ENCODE data around the gene ZNF362.
A peak's percentile ranks its signal among the peaks of the same experiment; 100 is the strongest.

ZNF362 gene

DNA sequence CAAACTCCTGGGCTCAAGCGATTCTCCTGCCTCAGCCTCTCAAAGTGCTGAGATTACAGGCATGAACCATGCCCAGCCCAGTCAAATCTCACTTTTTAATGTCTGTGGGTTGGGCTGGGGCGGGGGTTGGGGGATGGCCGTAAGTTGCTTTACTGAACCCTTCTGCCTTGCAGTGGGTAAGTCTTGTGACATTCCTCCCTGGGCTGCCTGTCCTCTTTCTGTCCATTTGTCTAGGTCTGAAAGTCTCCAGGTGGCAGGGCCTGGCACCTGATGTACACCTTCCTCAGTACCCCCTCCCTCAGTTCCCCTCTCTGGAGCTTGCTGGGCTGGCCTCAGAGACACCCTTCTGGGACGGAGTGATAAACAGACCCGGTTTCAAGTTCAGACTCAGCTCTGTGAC is 13.3 kb downstream of the ZNF362 start:
- no peak for DNase-seq

DNA sequence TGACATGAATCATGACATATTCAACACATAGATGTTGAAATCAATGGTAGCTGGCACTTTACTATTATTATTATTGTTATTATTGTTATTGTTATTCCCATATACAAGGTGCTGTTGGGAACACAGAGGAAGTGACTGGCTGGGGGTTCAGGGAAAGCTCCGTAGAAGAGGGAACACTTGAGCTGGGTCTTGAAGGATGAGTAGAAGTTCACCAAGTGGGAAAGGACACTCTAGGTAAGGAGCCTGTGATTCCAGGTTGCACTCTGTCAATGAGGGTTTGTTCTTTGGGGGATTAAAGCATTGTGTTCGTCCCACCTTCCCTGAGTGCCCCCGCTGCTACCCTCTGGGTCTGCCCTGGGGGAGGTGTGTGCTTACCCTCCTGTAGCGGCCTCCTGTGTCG is 14.1 kb downstream of the ZNF362 start:
- DNase-seq, result no peak

DNA sequence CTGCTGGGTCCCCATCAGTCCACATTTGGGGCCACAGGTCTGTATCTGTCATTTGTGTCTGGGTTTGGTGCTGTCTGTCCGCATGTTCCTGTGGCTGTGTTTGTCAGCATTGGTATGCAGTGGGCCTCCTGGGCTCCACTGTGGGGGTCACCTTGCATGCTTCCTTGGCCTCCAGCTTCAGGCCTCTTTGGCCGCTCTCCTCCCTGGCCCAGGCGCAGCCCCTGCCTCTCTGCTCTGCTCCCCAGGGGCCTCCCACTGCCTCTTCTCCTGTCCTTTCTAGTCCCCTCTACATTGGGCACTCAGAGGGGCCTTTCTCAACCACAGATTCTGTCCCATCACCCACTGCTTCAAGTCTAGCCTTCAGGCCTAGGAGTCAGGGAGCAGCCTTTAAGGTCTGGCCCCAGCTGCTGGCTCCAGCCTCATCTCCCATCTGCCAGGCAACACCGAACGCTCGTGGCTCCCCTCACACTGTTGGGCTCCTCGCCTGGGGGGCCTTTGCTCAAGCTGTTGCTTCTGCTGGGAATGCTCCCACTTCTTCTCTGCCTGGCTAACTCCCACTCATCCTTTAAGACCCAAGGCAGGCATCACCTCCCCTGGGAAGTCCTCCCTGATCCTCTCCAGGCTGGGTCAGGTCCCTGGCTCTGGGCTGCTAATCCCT is 14.6 kb downstream of the ZNF362 start:
- DNase-seq, result no peak

DNA sequence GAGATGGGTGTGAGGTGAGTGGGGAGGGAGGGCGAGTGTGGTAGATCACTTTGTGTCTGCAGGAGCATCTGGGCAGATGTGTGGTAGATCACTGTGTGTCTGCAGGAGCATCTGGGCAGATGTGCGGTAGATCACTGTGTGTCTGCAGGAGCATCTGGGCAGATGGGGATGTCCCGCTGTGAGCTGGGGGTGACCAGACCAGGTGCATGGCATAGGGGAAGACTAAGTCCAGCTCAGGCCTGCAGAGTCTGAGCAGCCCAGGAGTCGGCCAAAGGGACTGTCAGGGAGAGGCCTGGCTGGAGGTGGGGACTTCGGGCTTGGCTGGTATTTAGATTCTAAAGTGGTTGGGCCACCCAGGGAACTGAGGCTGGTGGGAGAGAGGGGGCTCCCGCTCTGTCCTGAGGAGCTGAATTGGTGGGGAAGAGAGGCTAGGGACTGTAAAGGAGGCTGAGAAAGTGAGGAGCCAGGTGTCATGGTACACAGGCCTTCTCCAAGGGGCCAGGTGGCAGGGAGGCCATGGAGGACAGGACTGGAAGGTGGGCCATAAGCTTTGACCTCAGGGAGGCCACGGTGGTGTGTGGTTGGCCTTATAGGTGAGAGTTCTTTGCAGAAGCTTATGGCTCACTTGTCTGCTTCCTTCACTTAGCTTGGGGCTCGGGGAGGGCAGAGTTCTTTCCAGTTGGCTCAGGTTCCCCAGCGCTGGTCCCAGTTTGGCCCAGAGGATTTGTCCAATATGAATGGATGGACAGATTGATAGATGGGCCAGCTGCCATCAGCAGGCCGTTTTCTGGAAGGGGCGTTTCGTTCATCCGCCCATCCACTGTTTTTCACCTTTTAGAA is 15.6 kb downstream of the ZNF362 start:
- peak; percentile 52 for DNase-seq

DNA sequence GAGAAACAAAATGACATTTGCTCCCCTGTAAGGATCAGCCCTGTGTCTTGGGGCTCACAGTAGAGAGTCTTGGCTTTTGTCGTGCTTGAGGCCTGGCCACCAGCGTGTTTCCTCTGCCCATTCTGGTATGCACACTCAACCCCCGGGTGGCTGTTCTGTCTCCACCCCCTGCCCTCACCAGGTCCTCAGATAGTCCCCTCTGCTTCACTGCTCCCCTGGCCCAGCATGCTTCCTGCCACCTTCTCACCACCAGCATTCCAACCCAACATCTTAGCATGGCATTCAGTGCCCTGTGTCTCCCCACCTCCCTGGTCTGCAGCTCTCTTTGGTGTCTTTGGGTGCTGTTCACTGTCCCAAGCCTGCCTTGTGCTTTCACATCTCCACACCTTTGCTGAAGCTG is 16.2 kb downstream of the ZNF362 start:
- DNase-seq, result peak; percentile 49

DNA sequence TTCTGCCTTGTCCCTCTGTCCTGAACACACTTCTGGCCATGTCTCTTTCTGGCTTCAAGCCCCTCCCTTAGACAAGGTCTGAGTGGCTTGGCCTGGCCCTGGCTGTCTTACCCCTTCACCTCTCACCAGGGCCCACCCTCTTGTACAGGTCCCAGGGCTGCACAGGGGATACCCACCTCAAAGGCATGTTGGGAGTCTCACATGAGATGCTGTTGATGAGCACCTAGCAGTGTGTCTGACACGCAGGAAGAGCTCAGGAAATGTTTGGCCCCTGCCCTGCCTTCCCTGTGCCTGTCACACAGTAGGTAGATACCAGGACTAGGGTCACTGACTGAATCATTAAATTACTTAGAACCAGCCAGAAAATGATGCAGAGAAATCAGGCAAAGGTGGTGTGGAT is 16.6 kb downstream of the ZNF362 start:
- DNase-seq, result peak; percentile 56

DNA sequence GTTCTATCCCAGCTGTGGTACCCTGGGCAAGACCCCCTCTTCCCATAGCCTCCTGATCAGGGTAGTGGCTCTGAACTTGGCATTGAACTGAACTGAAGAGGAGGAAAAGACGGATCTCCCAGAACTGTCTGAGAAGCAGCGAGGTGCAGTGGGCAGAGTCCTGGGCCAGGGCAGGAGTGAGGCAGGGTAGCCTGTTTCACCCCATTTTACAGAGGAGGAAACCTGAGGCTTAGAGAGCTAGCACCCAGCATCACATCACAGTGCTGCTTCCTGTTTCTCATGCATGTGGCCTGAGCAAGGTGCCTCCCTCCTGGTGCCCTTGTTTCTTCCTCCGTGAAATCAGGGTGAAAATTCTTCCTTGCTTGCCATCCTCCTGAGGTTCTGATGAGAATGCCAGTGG is 17.1 kb downstream of the ZNF362 start:
- peak; percentile 62 for DNase-seq

DNA sequence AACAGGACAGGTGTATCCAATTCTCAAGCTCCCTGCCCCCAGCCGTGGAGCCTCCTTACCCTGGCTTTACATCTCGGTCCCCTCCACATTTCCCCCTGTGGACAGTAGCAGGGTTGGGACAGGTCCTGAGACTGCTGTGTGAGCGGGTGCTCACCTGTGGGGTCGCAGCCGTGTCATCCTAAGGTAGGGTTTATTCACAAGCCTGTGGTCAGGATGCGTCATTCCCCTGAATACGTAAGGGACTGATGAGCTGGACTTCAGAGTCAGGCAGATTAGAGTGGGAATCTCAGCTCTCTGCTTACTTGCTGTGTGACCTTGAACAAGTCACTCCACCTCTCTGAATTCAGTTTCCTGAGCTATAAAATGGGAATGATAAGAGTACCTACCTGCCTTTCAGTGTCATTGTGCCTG is 17.7 kb downstream of the ZNF362 start:
- peak; percentile 58 for DNase-seq

DNA sequence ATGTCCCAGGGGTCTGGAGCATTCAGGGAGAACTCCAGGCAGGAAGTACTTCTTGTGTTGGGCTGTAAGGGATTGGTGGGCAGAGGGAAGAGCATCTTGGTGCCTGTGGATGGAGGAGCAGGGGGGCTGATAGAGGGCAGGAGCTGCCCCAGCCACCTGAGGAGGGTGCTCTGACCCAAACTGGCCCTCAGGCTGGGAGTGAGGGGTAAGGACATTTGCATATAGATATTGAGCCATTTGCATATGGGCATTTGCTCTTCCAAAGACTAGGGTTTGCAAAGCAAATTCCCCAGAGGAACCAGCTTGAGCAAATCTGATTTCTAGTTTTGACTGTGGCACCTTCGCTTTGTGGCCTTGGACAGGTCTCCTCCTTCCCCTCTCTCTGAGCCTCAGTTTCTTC is 18.2 kb downstream of the ZNF362 start:
- peak; percentile 25 for DNase-seq

DNA sequence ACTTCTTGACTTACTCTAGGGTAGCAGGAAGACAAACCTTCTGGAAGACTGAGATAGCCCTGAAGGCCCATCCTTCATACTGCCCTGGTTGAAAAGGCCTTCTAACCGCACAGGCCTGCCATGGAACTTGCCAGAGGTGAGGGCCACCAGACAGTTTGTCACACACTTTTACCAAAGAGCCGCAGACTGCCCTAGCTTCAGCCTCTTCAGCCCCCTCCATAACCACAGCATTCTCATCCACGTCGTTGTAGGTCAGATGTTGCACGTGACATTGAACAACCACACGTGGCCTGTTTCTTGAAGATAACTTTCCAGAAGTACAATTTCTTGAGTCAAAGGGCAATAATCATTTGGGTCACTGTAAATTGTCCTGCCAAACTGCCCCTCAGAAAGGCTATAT is 18.9 kb downstream of the ZNF362 start:
- DNase-seq, result peak; percentile 25

DNA sequence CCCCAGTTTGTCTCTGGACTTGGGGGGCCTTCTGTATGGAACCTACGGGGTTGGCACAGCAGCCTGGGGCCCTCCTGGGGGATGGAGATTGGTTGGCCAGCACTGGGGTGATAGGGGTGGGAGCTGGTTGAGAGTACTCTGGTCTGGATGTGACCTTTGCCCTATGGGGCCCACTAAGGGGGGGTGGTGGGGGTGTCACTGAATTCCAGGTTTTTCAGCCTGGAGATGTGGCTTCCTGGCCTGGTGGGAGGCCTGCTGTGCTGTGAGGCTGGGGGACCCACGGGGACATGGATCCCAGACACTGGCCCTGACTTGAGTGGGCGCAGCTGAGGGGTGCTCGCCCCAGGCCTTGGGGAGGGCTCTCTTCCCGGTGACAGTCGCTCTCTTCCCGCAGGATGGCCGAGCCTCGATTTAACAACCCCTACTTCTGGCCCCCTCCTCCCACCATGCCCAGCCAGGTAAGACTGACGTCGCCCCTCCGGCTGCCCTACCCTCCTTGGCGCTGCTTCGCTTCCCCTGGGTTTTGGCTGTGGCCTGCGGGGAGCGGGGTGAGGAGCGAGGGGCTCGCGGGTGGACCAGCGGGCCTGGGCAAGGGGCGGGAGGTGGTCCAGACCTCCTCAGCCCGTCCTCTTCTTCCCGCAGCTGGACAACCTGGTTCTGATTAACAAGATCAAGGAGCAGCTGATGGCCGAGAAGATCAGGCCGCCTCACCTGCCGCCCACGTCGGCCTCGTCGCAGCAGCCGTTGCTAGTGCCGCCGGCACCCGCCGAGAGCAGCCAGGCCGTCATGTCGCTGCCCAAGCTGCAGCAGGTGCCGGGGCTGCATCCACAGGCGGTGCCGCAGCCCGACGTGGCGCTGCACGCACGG is 19.6 kb downstream of the ZNF362 start:
- peak; percentile 57 for DNase-seq

DNA sequence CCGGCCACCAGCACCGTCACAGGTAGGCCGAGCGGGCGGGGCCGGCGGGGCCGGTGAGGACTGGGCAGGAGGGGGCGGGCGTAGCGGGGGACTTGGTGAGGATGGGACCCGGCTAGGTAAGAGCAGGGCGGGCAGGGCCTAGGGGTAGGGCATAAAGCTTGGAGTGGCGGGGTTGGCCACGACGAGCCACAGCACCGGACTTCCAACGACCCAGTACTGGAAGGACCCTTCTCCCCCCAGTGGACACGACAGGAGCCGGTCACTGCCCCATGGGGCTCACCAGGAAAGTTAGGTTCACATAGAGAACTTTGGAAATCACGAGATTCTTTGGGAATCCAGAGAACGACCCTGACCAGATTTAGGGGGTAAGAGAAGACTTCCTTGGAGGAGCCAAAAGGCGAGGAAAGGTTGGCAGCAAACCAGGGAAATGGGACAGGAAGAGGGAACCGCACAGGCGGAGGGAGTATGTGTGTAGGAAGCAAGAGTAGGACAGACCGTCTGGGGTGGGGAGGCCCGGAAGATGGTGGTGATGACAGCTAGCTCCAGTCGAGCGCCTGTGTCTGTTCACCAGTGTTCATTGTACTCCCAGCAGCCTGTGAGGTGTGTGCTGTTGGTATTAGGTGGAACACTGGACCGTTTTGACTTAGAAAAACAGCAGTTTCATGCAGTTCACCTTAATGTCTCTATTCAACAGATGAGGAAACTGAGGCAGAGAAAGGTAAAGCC is 20.4 kb downstream of the ZNF362 start:
- peak; percentile 21 for DNase-seq

DNA sequence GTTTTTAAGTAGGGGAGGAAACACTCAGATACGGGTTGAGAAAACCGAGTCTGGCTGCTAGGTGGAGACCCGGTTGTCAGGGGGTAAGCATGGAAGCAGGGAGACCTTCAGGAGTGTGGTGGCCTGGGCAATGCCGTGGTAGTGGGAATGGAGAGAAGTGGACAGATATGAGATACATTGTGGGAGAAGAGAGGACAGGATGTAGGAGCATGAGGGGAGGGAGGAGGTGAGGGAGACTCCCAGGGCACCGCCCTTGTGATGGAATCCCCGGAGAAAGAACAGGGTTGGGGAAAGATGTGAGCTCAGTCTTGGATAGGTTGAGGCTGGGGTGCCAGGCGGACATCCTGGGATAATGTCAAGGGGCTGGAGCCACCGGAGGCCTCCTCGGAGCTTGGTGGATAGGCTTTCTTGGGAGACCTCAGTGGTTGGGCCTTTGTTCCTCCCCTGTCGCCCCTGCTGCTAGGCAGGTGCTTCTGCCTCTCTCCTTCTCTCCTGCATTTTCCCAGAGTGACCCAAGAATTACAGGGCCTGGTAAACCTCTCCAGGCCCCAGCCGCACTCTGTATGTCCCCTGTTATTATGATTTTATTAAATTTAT is 21.3 kb downstream of the ZNF362 start:
- peak; percentile 33 for DNase-seq

DNA sequence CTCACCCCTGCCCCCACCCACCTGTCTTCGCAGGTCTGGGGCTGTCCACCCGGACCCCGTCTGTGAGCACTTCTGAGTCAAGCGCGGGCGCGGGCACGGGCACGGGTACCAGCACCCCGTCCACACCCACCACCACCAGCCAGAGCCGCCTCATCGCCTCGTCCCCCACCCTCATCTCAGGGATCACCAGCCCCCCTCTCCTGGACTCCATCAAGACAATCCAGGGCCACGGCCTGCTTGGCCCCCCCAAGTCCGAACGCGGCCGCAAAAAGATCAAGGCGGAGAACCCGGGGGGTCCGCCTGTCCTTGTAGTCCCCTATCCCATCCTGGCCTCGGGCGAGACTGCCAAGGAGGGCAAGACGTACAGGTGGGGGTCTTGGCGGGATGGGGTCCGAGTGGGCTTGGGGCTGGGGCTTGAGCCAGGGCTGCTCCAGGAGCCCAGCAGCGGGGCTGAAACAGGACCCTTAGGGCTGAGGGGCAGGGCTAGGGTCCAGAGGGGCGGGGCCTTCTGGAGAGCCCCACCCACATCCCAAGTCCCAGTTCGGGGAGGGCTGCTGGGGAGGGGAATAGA is 23.9 kb downstream of the ZNF362 start:
- peak; percentile 42 for DNase-seq

DNA sequence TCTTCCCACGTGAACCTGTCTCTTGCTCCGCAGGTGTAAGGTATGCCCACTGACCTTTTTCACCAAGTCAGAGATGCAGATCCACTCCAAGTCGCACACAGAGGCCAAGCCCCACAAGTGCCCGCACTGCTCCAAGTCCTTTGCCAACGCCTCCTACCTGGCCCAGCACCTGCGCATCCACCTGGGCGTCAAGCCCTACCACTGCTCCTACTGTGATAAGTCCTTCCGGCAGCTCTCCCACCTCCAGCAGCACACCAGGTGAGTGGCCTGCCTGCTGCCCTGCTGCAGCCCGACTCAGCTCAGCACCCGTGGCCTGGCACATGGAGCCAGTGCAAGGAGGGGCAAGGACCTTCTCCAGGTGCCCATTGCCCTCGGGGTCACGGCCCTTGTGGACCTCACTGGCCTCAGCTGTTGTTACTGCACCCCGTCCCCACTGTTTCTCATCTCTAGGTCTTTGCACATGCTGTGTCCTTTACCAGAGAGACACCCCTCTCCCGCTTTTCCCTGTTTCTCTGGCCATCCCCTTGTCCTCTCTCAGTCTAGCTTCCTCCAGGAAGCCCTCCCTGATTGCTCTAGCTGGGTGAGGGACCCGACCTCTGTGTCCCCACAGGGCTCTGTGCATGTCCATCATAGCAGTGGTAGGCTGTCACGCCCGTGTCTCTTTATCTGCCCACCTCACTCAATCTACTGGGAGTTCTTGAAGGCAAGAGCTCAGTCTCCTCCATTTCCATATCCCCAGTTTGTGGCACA is 25.4 kb downstream of the ZNF362 start:
- DNase-seq, result peak; percentile 48

DNA sequence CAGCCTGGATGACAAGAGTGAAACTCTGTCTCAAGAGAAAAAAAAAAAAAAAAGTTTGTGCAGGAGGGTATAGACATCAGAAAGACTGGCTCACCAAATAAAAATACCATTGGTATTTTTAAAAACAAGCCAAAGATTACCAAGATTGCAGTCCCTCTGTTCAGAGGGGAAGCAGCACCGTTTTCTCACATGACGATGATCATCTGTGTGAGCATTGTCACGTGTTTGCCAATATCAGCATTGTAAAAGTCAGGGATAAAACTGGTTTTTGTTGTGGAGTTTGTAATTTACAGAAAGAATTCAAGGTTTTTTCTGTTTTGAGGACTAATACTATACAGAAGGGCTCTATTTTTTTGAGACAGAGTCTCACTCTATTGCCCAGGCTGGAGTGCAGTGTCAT is 26.5 kb downstream of the ZNF362 start:
- no peak for DNase-seq

DNA sequence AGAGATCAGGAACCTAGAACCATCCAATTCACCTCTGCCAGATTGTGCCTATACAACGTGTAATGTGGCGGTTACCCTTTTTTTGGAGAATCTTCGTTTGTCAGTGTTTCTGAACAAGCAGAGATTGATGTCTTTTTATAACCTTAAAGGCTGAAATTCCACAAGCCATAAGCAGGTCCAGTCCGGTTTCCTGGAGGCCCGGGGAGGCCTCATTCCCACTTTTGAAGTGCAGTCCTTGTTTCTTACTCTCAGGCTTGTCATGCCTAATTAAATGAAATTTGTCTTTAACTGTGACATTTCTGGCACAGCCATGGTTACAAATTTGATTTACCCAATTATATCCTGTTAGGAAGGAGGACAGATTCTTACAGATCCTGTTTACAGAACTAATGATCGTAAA is 27.8 kb downstream of the ZNF362 start:
- DNase-seq, result peak; percentile 17

DNA sequence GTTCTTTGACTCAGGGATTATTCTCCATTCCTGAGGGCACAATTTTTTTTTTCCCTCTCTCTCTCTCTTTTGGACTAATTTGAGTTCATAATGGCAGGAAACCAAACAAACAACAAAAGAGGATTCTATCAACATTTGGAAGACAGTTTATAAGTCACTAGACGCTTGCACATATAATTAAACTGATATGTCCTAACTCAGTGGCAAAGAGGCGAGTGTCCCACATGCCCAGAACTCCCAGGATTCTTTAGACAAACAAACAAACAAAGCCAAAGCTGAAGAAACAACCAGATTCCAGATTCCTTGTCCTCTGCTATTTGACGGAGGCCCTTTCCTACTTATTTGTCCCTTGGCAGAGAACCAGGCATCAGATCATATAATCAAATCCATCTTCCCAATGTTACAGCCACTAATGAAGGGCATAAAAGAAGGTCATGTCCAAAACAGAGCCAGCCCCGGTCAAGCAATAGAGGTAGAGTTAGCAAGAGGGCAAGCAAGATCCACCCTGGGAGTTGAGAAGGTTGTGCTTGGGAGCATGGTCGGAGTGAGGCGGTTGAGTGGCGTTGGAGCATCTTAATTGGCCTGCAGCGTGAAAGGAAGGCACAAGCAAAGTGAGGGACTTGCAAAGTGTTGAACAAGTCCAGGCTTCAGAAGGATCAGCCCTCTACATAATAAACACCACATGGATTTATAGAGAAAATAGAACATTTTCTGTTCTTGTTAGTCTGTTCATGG is 30.3 kb downstream of the ZNF362 start:
- DNase-seq, result peak; percentile 17

DNA sequence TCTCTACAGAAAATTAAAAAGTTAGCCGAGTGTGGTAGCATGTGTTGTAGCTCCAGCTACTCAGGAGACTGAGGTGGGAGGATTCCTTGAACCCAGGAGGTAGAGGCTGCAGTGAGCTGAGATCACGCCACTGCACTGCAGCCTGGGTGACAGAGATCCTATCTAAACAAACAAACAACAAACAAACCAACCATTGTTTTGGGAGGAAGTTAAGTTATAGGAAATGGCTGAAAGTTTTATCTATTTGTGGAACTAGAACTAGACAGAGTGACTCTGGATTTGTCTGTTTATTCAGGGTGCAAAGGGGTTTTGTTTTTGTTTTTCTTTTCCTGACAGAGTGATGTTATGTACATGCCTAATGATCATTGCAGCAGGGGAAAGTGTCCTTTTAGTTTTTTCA is 31.0 kb downstream of the ZNF362 start:
- no peak for DNase-seq
